GM18511 (cell line): ENCODE measurements around the gene USP5.
A peak's percentile ranks its signal among the peaks of the same experiment; 100 is the strongest.

Source experiments
- ATAC-seq: cut with Tn5 transposase; IDR thresholded peaks from one replicate; pipeline ENCODE4 v1.9.1; 2021; ENCODE audit warnings: mild to moderate bottlenecking, moderate library complexity; ENCODE audit not compliant: unreplicated experiment

USP5 gene, protein sequence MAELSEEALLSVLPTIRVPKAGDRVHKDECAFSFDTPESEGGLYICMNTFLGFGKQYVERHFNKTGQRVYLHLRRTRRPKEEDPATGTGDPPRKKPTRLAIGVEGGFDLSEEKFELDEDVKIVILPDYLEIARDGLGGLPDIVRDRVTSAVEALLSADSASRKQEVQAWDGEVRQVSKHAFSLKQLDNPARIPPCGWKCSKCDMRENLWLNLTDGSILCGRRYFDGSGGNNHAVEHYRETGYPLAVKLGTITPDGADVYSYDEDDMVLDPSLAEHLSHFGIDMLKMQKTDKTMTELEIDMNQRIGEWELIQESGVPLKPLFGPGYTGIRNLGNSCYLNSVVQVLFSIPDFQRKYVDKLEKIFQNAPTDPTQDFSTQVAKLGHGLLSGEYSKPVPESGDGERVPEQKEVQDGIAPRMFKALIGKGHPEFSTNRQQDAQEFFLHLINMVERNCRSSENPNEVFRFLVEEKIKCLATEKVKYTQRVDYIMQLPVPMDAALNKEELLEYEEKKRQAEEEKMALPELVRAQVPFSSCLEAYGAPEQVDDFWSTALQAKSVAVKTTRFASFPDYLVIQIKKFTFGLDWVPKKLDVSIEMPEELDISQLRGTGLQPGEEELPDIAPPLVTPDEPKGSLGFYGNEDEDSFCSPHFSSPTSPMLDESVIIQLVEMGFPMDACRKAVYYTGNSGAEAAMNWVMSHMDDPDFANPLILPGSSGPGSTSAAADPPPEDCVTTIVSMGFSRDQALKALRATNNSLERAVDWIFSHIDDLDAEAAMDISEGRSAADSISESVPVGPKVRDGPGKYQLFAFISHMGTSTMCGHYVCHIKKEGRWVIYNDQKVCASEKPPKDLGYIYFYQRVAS

GRCh38 chr12:6851921-6852650 lies at the start of gene USP5:
TSS of gene USP5 (plus strand) at chr12:6852150. CDS start at chr12:6852180, 30 bp downstream.
- peak; percentile 77 for ATAC-seq

DNA sequence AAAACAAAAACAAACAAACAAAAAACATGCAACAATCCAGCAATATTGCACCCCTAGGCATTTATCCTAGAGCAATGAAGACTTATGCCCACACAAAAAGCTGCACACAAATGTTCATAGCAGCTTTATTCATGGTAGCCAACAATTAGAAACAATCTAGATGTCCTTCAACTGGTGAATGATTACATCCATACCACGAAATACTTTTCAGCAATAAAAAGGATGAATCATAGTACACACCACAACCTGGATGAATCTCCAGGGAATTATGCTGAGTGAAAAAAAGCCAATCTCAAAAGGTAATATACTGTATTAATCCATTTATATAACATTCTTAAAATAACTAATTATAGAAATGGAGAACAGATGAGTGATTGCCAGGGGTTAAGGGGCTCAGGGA lies 44.8 kb upstream of the USP5 start:
- ATAC-seq, result no peak

- ATAC-seq, result no peak
Observed at GRCh38 chr12:6809056-6809455, 42.9 kb upstream of the USP5 start.

GRCh38 chr12:6810758-6811157 lies 41.2 kb upstream of the USP5 start:
- no peak for ATAC-seq

DNA sequence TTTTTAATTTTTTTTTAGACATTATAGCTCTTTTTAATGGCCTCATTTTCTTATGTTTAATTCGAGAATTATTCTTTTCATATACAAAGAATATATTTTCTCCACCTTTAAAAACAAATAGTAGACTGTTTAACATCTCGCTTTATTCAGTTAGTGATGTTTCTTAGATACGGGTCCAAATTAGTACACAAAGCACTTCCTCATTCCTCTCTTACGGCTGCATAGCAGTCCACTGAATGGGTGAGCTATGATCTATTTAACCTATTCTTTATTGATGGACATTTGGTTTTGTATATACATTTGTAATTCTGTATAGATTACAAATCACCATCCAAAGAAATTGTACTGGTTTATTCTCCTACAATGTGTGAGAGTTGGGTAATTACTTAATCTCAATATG lies 38.6 kb upstream of the USP5 start:
- ATAC-seq, result no peak

DNA sequence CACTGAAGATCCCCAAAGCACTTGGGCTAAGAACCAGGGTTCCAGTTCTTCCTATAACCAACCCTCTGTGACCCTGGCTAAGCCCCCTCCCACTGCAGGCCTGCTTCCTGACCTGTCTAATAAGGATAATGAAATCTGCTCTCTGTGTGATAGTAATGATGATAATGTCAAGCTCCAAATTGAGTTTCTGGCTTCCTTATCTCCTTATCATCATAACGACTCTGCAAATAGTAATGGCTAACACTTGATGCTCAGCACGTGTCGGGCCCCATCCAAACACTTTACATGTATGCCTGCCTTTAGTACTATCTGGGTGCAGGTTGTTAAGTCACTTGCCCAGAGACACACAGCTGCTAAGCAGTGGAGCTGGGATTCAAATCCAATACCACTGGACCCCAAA lies 35.4 kb upstream of the USP5 start:
- no peak for ATAC-seq

- no peak for ATAC-seq
Observed at GRCh38 chr12:6817098-6817497, 34.9 kb upstream of the USP5 start.

DNA sequence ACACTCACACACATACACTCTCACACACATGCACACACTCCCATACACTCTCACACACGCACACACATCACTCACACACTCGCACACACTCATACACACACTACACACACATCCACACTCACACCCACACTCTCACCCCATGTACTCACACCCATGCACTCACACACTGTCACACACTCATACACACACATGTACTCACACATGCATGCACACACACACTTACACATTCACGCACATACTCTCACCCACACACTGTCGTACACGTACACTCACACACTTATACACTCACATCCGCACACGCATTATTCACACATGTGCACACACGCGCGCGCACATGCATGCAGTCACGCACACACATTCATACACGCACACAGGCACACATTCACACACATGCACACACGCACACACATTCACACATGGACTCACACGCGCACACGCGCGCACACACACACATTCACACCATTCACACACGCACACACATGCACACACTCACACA lies 34.2 kb upstream of the USP5 start:
- ATAC-seq, result no peak

GRCh38 chr12:6818222-6818621 lies 33.7 kb upstream of the USP5 start:
- ATAC-seq, result no peak

- no peak for ATAC-seq
Observed at GRCh38 chr12:6818645-6819044, 33.3 kb upstream of the USP5 start.

GRCh38 chr12:6819106-6820030 lies 32.6 kb upstream of the USP5 start:
- no peak for ATAC-seq

GRCh38 chr12:6820166-6820565 lies 31.8 kb upstream of the USP5 start:
- no peak for ATAC-seq

DNA sequence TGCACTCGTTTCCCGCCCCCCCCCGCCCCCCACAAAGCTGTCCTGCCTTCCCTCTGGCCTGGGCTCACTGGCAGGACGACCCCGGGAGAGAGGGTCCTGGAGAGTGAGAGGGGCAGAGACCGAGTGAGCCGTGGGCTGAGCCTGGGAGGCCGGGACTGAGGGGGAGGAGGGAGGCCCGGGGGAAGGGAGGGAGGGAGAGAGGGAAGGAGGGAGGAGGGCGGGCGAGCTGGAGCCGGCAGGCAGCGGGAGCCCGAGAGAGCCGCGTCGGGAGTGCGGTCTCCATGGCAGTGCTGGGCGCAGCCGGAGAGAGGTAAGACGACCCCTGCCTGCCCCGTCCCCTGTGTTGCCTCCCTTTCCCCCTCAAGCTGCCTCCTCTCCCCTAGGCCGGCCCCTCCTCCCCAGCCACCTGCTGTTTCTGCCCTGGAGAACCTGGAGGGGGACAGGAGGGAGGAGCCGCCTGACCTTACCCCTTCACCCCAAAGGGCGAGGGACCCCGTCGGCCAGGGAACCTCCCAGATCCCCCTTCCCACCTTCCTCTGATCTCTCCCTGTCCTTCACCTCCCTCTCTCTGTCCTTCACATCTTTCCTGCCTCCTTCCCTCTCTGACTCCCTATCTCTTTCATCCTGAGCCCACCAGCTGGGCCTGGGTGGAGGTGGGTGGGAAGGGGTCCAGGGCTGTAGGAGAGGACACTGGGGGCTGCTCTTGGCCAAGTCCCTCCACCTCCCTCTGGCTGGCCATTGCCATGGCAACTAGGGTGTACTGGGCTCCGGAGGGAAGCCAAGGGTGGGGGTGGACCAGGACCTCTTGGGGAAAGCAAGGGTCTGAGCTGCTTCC lies 30.1 kb upstream of the USP5 start, which contains the start of gene GPR162:
TSS of gene GPR162 (plus strand) at position 231 of the 835 bp plus-strand sequence. CDS start 2,078 bp downstream, outside the sequence.
- ATAC-seq, result no peak

DNA sequence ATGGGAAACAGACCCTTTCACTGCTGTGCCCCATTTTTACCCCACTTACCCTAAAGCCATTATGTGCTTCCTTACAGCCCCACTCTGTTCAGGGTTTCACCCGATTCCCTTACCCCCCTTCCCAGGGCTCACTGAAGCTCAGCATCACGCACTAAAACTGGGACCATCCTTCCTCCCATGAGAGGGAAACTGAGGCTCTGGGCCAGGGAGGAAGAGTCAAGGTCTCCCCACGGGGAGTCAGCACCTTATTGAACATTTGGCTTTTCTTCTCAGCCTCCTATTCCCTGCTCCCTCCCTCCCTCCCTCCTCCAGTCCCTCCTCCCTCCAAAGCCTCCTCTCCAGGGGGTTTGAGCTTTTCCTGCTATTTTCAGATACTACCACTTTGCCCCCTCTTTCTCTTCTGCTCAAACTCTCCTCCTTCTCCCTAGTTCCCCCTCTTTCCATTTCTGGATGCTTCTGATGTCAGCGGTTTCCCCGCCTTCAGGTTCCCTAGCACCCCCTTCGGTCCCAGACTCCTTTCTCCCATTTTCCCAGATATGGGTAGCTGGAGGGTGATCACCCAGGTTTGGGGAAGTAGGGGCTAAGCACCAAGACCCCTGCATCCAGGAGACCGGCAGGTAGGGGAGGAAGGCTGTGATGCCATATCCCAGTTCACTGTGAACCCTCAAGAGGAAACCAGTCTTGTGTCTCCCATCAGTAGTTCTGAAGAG lies 29.4 kb upstream of the USP5 start:
- no peak for ATAC-seq

DNA sequence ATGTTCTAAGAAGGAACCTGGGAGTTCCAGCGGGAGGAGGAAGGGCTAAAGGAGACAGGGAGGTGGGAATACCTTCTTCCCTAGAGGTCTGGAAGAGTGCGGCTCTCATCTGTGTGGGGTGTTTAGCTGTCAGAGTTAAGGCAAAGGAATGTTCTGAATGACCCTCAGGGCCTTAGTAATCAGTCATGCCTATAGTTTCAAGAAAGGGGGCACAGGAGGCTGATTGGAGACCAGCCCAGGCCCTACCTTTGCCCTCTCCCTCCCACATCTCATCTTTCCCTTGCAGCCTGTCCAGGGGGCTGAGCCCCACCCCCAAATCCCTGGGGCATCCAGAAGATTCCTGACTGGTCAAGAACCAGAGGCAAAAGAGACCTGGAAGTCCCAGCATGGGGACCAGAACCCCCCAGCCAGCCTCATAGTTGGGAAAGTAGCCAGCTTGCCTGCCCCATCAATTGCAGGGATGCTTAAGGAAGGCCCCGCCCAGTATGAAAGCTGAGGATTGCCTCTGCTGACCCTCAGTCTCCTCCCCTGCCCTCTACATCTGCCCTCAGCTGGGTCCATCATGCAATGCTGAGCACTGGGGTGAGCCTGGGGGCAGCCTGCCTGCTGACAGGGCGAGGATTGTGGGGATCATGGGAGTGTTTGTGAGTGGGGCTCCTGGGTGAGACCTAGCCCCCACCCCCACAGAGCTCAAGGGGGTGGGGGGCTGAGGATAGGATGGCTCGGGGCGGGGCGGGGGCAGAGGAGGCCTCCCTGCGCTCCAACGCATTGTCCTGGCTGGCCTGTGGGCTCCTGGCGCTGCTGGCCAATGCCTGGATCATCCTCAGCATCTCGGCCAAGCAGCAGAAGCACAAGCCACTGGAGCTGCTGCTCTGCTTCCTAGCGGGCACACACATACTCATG lies 28.5 kb upstream of the USP5 start:
- no peak for ATAC-seq

- ATAC-seq, result no peak
Observed at GRCh38 chr12:6824085-6824775, 27.7 kb upstream of the USP5 start.

- no peak for ATAC-seq
Observed at GRCh38 chr12:6824901-6825381, 27.0 kb upstream of the USP5 start.
